HepG2 (cell line): ENCODE results near the gene PRR12. TPM values are rescaled to one million over a fixed set of nuclear protein-coding genes. Genes with fewer than 3 reads are reported as not detected.

Experiments used
- BRCA1 ChIP-seq: sonication (generic); formaldehyde crosslinking; IDR thresholded peaks from 2 replicates; pipeline ENCODE4 v1.4.0; 2020; ENCODE audit warnings: missing genetic modification reagents
- BRD4 ChIP-seq: sonication (generic); formaldehyde crosslinking; IDR thresholded peaks from 2 replicates; pipeline ENCODE4 v1.4.0; 2020; ENCODE audit warnings: missing genetic modification reagents
- CHD4 ChIP-seq: fragments of 200-600 bp; sonication (generic); IDR thresholded peaks from 2 replicates; pipeline ENCODE4 v1.7.0; 2017; ENCODE audit warnings: mild to moderate bottlenecking, low read length, borderline replicate concordance
- HCFC1 ChIP-seq: fragments of 150-350 bp; IDR thresholded peaks from 2 replicates; pipeline ENCODE4 v1.6.1; 2014; ENCODE audit warnings: low read depth, low read length
- KLF12 ChIP-seq: sonication (generic); formaldehyde crosslinking; IDR thresholded peaks from 2 replicates; pipeline ENCODE4 v1.4.0; 2020; ENCODE audit warnings: missing genetic modification reagents, borderline replicate concordance
- KLF9 ChIP-seq: IDR thresholded peaks from 2 replicates; pipeline ENCODE4 v1.6.1; 2016; ENCODE audit warnings: low read depth
- MEIS2 ChIP-seq: sonication (generic); formaldehyde crosslinking; IDR thresholded peaks from 2 replicates; pipeline ENCODE4 v1.9.0; 2021; ENCODE audit warnings: mild to moderate bottlenecking, missing genetic modification reagents
- NFYB ChIP-seq: sonication (generic); formaldehyde crosslinking; IDR thresholded peaks from 2 replicates; pipeline ENCODE4 v1.4.0; 2020; ENCODE audit warnings: missing genetic modification reagents
- NFYC ChIP-seq: IDR thresholded peaks from 2 replicates; pipeline ENCODE4 v1.6.1; 2016; ENCODE audit warnings: missing genetic modification reagents, missing compliant biosample characterization
- NRL ChIP-seq: sonication (generic); formaldehyde crosslinking; IDR thresholded peaks from 2 replicates; pipeline ENCODE4 v1.5.0; 2020; ENCODE audit warnings: missing genetic modification reagents, mild to moderate bottlenecking, moderate library complexity, borderline replicate concordance
- PAF1 ChIP-seq: IDR thresholded peaks from 2 replicates; pipeline ENCODE4 v1.6.1; 2016; ENCODE audit warnings: missing genetic modification reagents, missing compliant biosample characterization
- SIN3A ChIP-seq: IDR thresholded peaks from 2 replicates; pipeline ENCODE4 v1.6.1; 2011; ENCODE audit warnings: low read depth, mild to moderate bottlenecking, control low read depth, low read length, borderline replicate concordance
- ZC3H4 ChIP-seq: sonication (generic); formaldehyde crosslinking; IDR thresholded peaks from 2 replicates; pipeline ENCODE4 v1.4.0; 2020; ENCODE audit warnings: missing genetic modification reagents, borderline replicate concordance
- ZNF256 ChIP-seq: sonication (generic); formaldehyde crosslinking; conservative IDR thresholded peaks from 2 replicates; pipeline ENCODE4 v1.4.0; 2020; ENCODE audit warnings: missing genetic modification reagents
- polyA plus RNA-seq, 8 experiments: library from polyadenylated mRNA; depleted of rRNA in 3 of 8; stranded (reverse) in 7 of 8; unstranded in 1 of 8; fragments of >200 nt; fragmentation: Illumina TruSeq in 4 of 8; extraction: Trizol in 4 of 8; gene quantifications; 2 replicates each; pipeline versions ENCODE4 v1.2.1 to v1.2.3, GENCODE V29; 2011 to 2016; ENCODE audit warnings: low read depth in 4 of 8, missing spikeins in 1 of 8, mixed read lengths in 1 of 8; ENCODE audit not compliant: insufficient read depth in 1 of 8
- total RNA-seq, 5 experiments: library from RNA; depleted of rRNA; stranded (reverse); fragments of >200 nt; fragmentation: Illumina TruSeq; extraction: Trizol; gene quantifications; 2 replicates each; pipeline ENCODE4 v1.2.3, GENCODE V29; 2016; ENCODE audit warnings: low read depth in 1 of 5
- TF ChIP-seq, protein P1 (sequence below): sonication (generic); formaldehyde crosslinking; IDR thresholded peaks from 2 replicates; pipeline ENCODE4 v1.5.0; 2020; ENCODE audit warnings: mild to moderate bottlenecking, missing genetic modification reagents, moderate library complexity
- TF ChIP-seq, protein P2 (sequence below): sonication (generic); formaldehyde crosslinking; IDR thresholded peaks from 2 replicates; pipeline ENCODE4 v1.4.0; 2020; ENCODE audit warnings: missing genetic modification reagents
- TF ChIP-seq, protein P3 (sequence below): sonication (generic); formaldehyde crosslinking; IDR thresholded peaks from 2 replicates; pipeline ENCODE4 v1.4.0; 2020; ENCODE audit warnings: missing genetic modification reagents
- TF ChIP-seq, protein P4 (sequence below): sonication (generic); formaldehyde crosslinking; IDR thresholded peaks from 2 replicates; pipeline ENCODE4 v1.8.0; 2023; ENCODE audit warnings: mild to moderate bottlenecking, missing genetic modification reagents

The PRR12 gene
- total and polyA plus RNA-seq, 2 of the 13 experiments (the other 11 are each of a cell fraction or from before 2014, with no cell fraction given) = 0.62 to 1.5 TPM

DNA sequence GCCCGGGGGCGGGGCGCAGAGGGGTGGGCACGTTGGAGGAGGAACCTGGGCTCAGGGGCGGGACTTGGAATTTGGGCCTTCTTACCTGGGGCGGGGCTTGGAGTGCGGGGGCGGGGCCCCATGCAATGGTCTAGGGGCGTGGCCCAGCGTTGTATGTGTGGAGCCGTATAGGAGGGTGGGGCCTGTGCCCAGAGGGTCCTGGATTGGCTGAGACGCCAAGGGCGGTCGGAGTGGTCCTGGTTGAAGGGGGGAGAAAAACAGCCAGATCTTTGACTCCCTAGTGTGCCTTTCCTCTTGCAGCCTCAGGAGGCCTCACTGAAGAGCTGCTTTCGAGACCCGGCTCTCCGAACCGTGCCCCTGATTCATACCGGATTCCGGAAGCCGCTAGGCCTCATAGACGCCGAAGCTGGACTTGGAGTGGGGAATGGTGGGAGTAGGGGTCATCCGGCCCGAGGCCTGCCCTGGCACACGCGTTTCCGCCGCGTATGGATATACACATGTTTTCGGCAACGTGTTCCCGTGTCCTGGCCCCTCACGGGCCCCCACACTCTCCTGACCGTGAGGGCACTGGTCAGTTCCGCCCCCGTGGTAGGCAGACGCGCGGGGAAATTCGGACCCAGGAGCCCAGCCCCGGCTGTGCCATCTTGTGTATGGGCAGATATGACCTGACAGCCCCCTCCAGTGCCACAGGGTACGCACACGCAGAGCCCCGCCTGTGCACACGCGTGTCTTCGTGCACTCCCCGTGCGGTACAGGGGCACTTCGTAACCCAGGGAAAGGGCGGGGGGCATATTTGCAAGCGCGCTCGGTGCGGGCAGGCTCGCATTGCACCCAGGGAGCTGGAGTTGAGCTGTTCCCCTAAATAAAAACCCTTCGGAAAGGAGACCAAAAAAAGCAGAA is 661 bp upstream of the PRR12 start (continued):
- TF ChIP-seq, protein P1, sequence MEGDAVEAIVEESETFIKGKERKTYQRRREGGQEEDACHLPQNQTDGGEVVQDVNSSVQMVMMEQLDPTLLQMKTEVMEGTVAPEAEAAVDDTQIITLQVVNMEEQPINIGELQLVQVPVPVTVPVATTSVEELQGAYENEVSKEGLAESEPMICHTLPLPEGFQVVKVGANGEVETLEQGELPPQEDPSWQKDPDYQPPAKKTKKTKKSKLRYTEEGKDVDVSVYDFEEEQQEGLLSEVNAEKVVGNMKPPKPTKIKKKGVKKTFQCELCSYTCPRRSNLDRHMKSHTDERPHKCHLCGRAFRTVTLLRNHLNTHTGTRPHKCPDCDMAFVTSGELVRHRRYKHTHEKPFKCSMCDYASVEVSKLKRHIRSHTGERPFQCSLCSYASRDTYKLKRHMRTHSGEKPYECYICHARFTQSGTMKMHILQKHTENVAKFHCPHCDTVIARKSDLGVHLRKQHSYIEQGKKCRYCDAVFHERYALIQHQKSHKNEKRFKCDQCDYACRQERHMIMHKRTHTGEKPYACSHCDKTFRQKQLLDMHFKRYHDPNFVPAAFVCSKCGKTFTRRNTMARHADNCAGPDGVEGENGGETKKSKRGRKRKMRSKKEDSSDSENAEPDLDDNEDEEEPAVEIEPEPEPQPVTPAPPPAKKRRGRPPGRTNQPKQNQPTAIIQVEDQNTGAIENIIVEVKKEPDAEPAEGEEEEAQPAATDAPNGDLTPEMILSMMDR (CRISPR knock-in tag) = 0 out of 2 replicates have a peak, but pooled peaks have one; percentile 21
- TF ChIP-seq SIN3A = 0 out of 2 replicates have a peak, but pooled peaks have one; percentile 35
- peak; percentile 74; the same call in 1 of the 2 replicates for TF ChIP-seq ZC3H4 (CRISPR knock-in tag)
- no peak for TF ChIP-seq BRCA1
- no peak for TF ChIP-seq HCFC1
- TF ChIP-seq NFYB (CRISPR knock-in tag) = peak; percentile 72
- peak; percentile 67; the same call in 1 of the 2 replicates for TF ChIP-seq KLF9 (CRISPR knock-in tag)
- no peak for TF ChIP-seq MEIS2 (CRISPR knock-in tag)
- TF ChIP-seq, protein P2, sequence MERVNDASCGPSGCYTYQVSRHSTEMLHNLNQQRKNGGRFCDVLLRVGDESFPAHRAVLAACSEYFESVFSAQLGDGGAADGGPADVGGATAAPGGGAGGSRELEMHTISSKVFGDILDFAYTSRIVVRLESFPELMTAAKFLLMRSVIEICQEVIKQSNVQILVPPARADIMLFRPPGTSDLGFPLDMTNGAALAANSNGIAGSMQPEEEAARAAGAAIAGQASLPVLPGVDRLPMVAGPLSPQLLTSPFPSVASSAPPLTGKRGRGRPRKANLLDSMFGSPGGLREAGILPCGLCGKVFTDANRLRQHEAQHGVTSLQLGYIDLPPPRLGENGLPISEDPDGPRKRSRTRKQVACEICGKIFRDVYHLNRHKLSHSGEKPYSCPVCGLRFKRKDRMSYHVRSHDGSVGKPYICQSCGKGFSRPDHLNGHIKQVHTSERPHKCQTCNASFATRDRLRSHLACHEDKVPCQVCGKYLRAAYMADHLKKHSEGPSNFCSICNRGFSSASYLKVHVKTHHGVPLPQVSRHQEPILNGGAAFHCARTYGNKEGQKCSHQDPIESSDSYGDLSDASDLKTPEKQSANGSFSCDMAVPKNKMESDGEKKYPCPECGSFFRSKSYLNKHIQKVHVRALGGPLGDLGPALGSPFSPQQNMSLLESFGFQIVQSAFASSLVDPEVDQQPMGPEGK (CRISPR knock-in tag) = peak; percentile 69
- TF ChIP-seq BRD4 (CRISPR knock-in tag) = peak; percentile 77
- TF ChIP-seq KLF12 = peak; percentile 26; the same call in 1 of the 2 replicates
- TF ChIP-seq, protein P3, sequence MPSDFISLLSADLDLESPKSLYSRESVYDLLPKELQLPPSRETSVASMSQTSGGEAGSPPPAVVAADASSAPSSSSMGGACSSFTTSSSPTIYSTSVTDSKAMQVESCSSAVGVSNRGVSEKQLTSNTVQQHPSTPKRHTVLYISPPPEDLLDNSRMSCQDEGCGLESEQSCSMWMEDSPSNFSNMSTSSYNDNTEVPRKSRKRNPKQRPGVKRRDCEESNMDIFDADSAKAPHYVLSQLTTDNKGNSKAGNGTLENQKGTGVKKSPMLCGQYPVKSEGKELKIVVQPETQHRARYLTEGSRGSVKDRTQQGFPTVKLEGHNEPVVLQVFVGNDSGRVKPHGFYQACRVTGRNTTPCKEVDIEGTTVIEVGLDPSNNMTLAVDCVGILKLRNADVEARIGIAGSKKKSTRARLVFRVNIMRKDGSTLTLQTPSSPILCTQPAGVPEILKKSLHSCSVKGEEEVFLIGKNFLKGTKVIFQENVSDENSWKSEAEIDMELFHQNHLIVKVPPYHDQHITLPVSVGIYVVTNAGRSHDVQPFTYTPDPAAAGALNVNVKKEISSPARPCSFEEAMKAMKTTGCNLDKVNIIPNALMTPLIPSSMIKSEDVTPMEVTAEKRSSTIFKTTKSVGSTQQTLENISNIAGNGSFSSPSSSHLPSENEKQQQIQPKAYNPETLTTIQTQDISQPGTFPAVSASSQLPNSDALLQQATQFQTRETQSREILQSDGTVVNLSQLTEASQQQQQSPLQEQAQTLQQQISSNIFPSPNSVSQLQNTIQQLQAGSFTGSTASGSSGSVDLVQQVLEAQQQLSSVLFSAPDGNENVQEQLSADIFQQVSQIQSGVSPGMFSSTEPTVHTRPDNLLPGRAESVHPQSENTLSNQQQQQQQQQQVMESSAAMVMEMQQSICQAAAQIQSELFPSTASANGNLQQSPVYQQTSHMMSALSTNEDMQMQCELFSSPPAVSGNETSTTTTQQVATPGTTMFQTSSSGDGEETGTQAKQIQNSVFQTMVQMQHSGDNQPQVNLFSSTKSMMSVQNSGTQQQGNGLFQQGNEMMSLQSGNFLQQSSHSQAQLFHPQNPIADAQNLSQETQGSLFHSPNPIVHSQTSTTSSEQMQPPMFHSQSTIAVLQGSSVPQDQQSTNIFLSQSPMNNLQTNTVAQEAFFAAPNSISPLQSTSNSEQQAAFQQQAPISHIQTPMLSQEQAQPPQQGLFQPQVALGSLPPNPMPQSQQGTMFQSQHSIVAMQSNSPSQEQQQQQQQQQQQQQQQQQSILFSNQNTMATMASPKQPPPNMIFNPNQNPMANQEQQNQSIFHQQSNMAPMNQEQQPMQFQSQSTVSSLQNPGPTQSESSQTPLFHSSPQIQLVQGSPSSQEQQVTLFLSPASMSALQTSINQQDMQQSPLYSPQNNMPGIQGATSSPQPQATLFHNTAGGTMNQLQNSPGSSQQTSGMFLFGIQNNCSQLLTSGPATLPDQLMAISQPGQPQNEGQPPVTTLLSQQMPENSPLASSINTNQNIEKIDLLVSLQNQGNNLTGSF (CRISPR knock-in tag) = peak; percentile 21; the same call in 1 of the 2 replicates
- TF ChIP-seq PAF1 (CRISPR knock-in tag) = no peak
- TF ChIP-seq, protein P4, sequence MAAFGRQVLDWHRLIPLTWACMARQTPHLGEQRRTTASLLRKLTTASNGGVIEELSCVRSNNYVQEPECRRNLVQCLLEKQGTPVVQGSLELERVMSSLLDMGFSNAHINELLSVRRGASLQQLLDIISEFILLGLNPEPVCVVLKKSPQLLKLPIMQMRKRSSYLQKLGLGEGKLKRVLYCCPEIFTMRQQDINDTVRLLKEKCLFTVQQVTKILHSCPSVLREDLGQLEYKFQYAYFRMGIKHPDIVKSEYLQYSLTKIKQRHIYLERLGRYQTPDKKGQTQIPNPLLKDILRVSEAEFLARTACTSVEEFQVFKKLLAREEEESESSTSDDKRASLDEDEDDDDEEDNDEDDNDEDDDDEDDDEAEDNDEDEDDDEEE (CRISPR knock-in tag) = peak; percentile 89
- no peak for TF ChIP-seq CHD4
- TF ChIP-seq NRL = peak; percentile 81; the same call in 1 of the 2 replicates
- peak; percentile 63 for TF ChIP-seq NFYC (CRISPR knock-in tag)
- TF ChIP-seq ZNF256 = no peak
